ENCODE measurements around the gene LURAP1L.
"Not testable (repeated sequence)": the region's sequence is repeated elsewhere in the genome, so short reads cannot be mapped to it uniquely, and the experiment has no call there.

Gene LURAP1L

DNA sequence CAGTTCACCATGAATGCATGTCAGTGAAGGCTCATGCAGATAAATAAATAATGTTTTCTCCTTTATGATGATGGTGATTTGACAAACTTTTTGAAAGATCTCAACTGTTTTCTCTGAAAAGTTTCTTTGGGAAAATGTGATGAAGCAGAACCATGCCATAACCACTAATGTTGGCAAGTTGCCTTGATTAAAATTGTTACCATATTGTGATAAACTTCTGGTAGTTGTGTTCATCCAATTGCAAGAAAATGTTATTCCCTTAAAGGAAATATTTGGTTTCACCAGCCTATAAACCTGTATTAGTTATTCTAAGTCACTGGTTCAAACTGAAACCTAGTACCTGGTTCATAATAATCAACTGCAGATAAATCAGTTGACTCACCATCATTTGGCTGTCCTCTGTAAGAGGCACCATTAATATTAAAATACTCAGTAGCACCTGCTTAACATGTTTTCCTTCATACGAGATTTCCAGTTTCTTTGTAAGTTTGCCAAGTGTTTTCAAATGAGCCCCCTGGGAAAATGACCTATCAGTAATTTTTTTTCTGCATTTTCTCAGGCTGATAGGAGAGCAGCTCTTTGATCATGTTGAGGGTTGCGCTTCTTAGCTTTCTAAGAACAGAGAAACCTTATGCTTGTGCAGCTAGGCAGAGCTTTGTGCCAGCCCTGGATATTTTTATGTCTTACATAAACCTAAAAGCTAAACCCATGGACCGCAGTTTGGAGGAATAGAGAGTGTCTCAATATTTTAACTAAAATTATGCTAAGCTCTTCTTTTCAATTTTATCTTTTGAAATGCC, 88.0 kb downstream of the LURAP1L start:
- DNase-seq: no peak

DNA sequence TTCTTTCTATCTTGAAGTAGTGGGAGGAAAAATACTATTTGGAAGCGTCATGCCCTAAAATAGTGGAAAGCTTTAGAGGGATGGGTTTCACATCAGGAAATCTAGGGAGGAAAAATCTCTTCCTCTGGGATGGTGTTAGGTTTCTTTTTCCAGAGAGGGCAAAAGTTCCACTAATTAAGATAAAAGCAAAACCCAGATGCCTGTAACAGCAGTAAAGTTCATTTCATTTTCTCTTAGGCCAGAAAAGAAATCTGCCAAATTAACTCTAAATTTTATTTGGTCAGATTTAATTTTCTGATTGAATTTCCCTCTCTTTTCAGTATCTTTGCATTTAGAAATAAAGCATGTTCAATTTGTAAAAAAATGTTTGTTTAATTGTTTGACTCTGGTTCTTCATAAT, 88.8 kb downstream of the LURAP1L start:
- no peak for DNase-seq

- DNase-seq: not testable (repeated sequence)
These were observed 90.6 kb downstream of the LURAP1L start for GRCh38 chr9:12865380-12865779.
